ENCODE measurements around the gene DLGAP3.

DNA sequence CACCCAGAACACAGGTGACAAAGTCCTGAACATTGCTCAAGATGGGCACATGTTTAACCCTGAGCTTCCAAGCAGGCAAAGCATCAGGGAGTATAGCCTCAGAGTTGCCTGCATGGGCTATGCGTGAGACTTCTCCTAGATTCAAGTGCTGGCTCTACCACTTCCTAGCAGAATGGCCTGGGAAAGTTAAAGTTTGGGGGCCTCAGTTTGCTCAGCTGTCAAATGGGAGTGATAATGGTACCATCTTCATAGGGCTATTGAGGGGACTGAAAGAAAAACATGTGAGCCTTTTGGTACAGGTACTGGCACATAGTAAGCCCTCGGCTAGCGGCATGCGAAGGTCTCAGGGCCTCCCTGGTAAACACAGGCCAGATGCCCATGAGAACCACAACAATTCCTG lies 41.9 kb downstream of the DLGAP3 start:
- no peak for TF ChIP-seq EP300 (IDR thresholded peaks at IDR 0.05)
- TF ChIP-seq CTCF (IDR thresholded peaks at IDR 0.05) = no peak

Measured in upper lobe of left lung (tissue), 4 donors.